ENCODE results near the gene PLPPR5. TPM values are rescaled to one million over a fixed set of nuclear protein-coding genes. Genes with fewer than 3 reads are reported as not detected.
"Not testable (repeated sequence)": the region's sequence is repeated elsewhere in the genome, so short reads cannot be mapped to it uniquely, and the experiment has no call there.

PLPPR5 gene
- total RNA-seq, 1 experiment from 2014 or later: not detected

DNA sequence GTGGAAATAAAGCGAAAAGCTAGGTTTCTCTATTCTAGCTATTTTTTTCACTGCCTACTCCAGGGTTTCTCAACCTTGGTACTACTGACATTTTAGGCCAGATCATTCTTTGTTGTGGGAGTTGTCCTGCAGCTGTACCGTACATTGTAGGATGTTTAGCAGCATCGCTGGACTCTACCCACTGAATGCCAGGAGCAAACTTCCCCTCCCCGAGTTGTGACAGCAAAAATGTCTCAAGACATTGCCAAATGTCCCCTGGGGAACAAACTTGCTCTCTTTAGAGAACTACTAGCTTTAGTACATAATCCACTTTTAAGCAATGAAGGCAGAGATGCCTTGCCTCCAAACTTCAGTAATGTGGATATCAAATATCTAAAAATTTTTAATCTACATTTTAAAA lies 122.8 kb downstream of the PLPPR5 start:
- no peak for DNase-seq
- H3K27me3 Mint-ChIP-seq (ENCODE audit: insufficient read depth, unreplicated experiment): peaks cover 8% of the 10 kb centered on the region
- POLR2A ChIA-PET: no interaction called here
- H3K4me3 Mint-ChIP-seq (ENCODE audit: unreplicated experiment): no peak overlapping the region
- TF ChIP-seq, protein P1, sequence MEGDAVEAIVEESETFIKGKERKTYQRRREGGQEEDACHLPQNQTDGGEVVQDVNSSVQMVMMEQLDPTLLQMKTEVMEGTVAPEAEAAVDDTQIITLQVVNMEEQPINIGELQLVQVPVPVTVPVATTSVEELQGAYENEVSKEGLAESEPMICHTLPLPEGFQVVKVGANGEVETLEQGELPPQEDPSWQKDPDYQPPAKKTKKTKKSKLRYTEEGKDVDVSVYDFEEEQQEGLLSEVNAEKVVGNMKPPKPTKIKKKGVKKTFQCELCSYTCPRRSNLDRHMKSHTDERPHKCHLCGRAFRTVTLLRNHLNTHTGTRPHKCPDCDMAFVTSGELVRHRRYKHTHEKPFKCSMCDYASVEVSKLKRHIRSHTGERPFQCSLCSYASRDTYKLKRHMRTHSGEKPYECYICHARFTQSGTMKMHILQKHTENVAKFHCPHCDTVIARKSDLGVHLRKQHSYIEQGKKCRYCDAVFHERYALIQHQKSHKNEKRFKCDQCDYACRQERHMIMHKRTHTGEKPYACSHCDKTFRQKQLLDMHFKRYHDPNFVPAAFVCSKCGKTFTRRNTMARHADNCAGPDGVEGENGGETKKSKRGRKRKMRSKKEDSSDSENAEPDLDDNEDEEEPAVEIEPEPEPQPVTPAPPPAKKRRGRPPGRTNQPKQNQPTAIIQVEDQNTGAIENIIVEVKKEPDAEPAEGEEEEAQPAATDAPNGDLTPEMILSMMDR (IDR thresholded peaks at IDR 0.05; ENCODE audit: insufficient read depth in 1 of 2, low read depth in 1 of 2, low read length in 1 of 2, severe bottlenecking in 1 of 2, unreplicated experiment in 1 of 2): no peak
- no peak overlapping the region for H3K27ac Mint-ChIP-seq (ENCODE audit: unreplicated experiment)
- H3K9me3 ChIP-seq: no peaks in the 10 kb centered on the region
- CTCF ChIA-PET: no interaction called here
- no peaks in the 10 kb centered on the region for H3K4me1 ChIP-seq
- no peaks in the 10 kb centered on the region for H3K27me3 ChIP-seq (replicated peaks; ENCODE audit: control insufficient read depth, insufficient read depth, low read length)
- H3K9me3 Mint-ChIP-seq (ENCODE audit: unreplicated experiment): no peaks in the 10 kb centered on the region
- no peaks in the 10 kb centered on the region for H3K36me3 ChIP-seq (ENCODE audit: control insufficient read depth, insufficient read depth, low read length)
- no TSS peak for BruUV-seq (replicated peaks)
- no peaks in the 10 kb centered on the region for H3K36me3 Mint-ChIP-seq (ENCODE audit: insufficient read depth, unreplicated experiment)
- H3K4me3 ChIP-seq (ENCODE audit: low read depth, low read length): no peak overlapping the region
- intact Hi-C loops (cut with micrococcal nuclease; ENCODE audit: unreplicated experiment): no loop called here
- H3K4me1 Mint-ChIP-seq (ENCODE audit: low read depth, unreplicated experiment): no peaks in the 10 kb centered on the region

DNA sequence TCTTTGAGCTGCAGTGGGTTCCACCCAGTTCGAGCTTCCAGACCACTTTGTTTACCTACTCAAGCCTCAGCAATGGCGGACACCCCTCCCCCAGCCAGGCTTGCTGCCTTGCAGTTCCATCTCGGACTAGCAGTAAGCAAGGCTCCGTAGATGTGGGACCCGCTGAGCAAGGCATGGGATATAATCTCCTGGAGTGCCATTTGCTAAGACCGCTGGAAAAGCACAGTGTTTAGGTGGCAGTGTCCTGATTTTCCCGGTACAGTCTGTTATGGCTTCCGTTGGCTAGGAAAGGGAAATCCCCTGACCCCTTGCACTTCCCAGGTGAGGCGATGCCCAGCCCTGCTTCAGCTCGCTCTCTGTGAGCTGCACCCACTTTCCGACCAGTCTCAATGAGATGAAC lies 123.4 kb downstream of the PLPPR5 start:
- POLR2A ChIA-PET; H3K27me3 ChIP-seq (replicated peaks; ENCODE audit: control insufficient read depth, insufficient read depth, low read length); H3K4me3 Mint-ChIP-seq (ENCODE audit: unreplicated experiment); H3K27ac Mint-ChIP-seq (ENCODE audit: unreplicated experiment); H3K27me3 Mint-ChIP-seq (ENCODE audit: insufficient read depth, unreplicated experiment); H3K9me3 Mint-ChIP-seq (ENCODE audit: unreplicated experiment); intact Hi-C loops (cut with micrococcal nuclease; ENCODE audit: unreplicated experiment); DNase-seq; H3K36me3 Mint-ChIP-seq (ENCODE audit: insufficient read depth, unreplicated experiment); H3K4me1 Mint-ChIP-seq (ENCODE audit: low read depth, unreplicated experiment); H3K4me1 ChIP-seq; CTCF ChIA-PET; BruUV-seq (replicated peaks); H3K36me3 ChIP-seq (ENCODE audit: control insufficient read depth, insufficient read depth, low read length); H3K4me3 ChIP-seq (ENCODE audit: low read depth, low read length); H3K9me3 ChIP-seq: not testable (repeated sequence)

DNA sequence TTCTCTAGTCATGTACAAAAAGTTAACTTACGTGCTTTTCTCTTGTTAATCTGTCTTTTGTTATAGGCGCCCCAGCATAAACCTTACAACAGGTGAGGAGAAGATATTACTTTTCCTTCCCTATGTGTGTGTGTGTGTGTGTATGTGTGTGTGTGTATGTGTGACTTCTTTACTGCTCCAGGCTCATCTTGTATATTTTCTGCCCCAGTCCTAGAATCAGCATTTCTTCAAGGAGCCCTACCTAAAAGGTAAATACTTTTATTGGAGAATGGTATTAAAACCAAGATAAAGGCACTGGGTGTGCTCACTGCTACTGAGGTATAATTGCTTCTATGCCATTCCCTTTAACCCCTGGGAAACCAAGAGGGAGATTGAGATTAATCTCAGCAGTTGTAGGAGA lies 129.8 kb downstream of the PLPPR5 start:
- intact Hi-C loops (cut with micrococcal nuclease; ENCODE audit: unreplicated experiment): no loop called here
- Histone ChIP-seq H3K4me1 (peaks cover 4% of the 10 kb centered on the region; the same call in 1 of the 2 replicates), H3K9me3 (no peaks in the 10 kb centered on the region), H3K36me3 (ENCODE audit: control insufficient read depth, insufficient read depth, low read length) (no peaks in the 10 kb centered on the region), H3K4me3 (ENCODE audit: low read depth, low read length) (no peak overlapping the region), H3K27me3 (replicated peaks; ENCODE audit: control insufficient read depth, insufficient read depth, low read length) (no peaks in the 10 kb centered on the region)
- no TSS peak for BruUV-seq (replicated peaks)
- Mint-ChIP-seq H3K4me3 (ENCODE audit: unreplicated experiment) (no peak overlapping the region), H3K4me1 (ENCODE audit: low read depth, unreplicated experiment) (peaks cover 9% of the 10 kb centered on the region), H3K27me3 (ENCODE audit: insufficient read depth, unreplicated experiment) (peaks cover 4% of the 10 kb centered on the region), H3K9me3 (ENCODE audit: unreplicated experiment) (no peaks in the 10 kb centered on the region), H3K27ac (ENCODE audit: unreplicated experiment) (no peak overlapping the region), H3K36me3 (ENCODE audit: insufficient read depth, unreplicated experiment) (no peaks in the 10 kb centered on the region)
- no peak for DNase-seq
- TF ChIP-seq, protein P1 (IDR thresholded peaks at IDR 0.05; ENCODE audit: insufficient read depth in 1 of 2, low read depth in 1 of 2, low read length in 1 of 2, severe bottlenecking in 1 of 2, unreplicated experiment in 1 of 2): no peak
- CTCF ChIA-PET: no interaction called here
- POLR2A ChIA-PET: no interaction called here

Measured in Caco-2 (cell line).